Stimulated activated naive CD8-positive, alpha-beta T cell treated with anti-CD3 and anti-CD28 coated beads, Interleukin-15, amount 100 ng/mL, for 72 hours (primary cell): ENCODE measurements around the gene ADCY4.
"Not testable (repeated sequence)": the region's sequence is repeated elsewhere in the genome, so short reads cannot be mapped to it uniquely, and the experiment has no call there.

Experiments
- ATAC-seq: fragments of 150-1000 bp; cut with Tn5 transposase; 2 replicates; pipeline ENCODE4 v1.10.0; 2021; ENCODE audit warnings: mild to moderate bottlenecking, moderate library complexity
- DNase-seq, 2 donors: peaks; one replicate each; pipeline ENCODE4 v3.0.0; 2021 to 2022
- H3K27ac Mint-ChIP-seq, 2 donors: one replicate each; pipeline ENCODE4 v1.8.0; 2022; ENCODE audit warnings: mild to moderate bottlenecking in 2 of 2, mixed read lengths in 2 of 2, moderate library complexity in 2 of 2
- H3K27me3 Mint-ChIP-seq: one replicate; pipeline ENCODE4 v1.8.0; 2022; ENCODE audit warnings: mixed read lengths
- H3K4me1 Mint-ChIP-seq: one replicate; pipeline ENCODE4 v1.8.0; 2022; ENCODE audit warnings: mild to moderate bottlenecking, mixed read lengths
- H3K4me3 Mint-ChIP-seq, 2 donors: one replicate each; pipeline ENCODE4 v1.8.0; 2022; ENCODE audit warnings: mild to moderate bottlenecking in 2 of 2, mixed read lengths in 2 of 2, moderate library complexity in 1 of 2
- H3K9me3 Mint-ChIP-seq, 2 donors: one replicate each; pipeline ENCODE4 v1.8.0; 2022; ENCODE audit warnings: mixed read lengths in 2 of 2

Gene ADCY4

GRCh38 chr14:24355009-24355408, 20.1 kb upstream of the ADCY4 start:
- DNase-seq (no peak), ATAC-seq (no peak)
- H3K4me1 Mint-ChIP-seq = peaks cover 6% of the 10 kb centered on the region
- H3K9me3 Mint-ChIP-seq = no peaks in the 10 kb centered on the region
- peaks cover 34% of the 10 kb centered on the region for H3K27me3 Mint-ChIP-seq
- H3K27ac Mint-ChIP-seq = no peak overlapping the region
- H3K4me3 Mint-ChIP-seq = no peak overlapping the region

GRCh38 chr14:24354482-24354825, 19.6 kb upstream of the ADCY4 start:
- not testable (repeated sequence) for H3K27ac Mint-ChIP-seq

GRCh38 chr14:24353559-24354481, 18.9 kb upstream of the ADCY4 start:
- no peaks in the 10 kb centered on the region for H3K9me3 Mint-ChIP-seq
- no peak overlapping the region for H3K27ac Mint-ChIP-seq
- DNase-seq (no peak), ATAC-seq (peak; percentile 40)
- H3K4me3 Mint-ChIP-seq = no peak overlapping the region
- H3K27me3 Mint-ChIP-seq = peaks cover 44% of the 10 kb centered on the region
- H3K4me1 Mint-ChIP-seq = peaks cover 6% of the 10 kb centered on the region

More at GRCh38 chr14:24354482-24354825, 19.6 kb upstream of the ADCY4 start:
- not testable (repeated sequence) for H3K4me1 Mint-ChIP-seq, DNase-seq, H3K9me3 Mint-ChIP-seq, ATAC-seq, H3K4me3 Mint-ChIP-seq
- peaks cover 39% of the 10 kb centered on the region for H3K27me3 Mint-ChIP-seq

GRCh38 chr14:24351517-24351916, 16.6 kb upstream of the ADCY4 start:
- H3K4me3 Mint-ChIP-seq = no peak overlapping the region
- DNase-seq = no peak
- peaks cover 44% of the 10 kb centered on the region for H3K27me3 Mint-ChIP-seq
- peaks cover 6% of the 10 kb centered on the region for H3K4me1 Mint-ChIP-seq
- no peak overlapping the region for H3K27ac Mint-ChIP-seq
- H3K9me3 Mint-ChIP-seq = no peaks in the 10 kb centered on the region
- no peak for ATAC-seq

- Mint-ChIP-seq H3K27me3 (peaks cover 51% of the 10 kb centered on the region), H3K4me1 (peaks cover 6% of the 10 kb centered on the region), H3K27ac (no peak overlapping the region), H3K9me3 (no peaks in the 10 kb centered on the region), H3K4me3 (no peak overlapping the region)
- ATAC-seq = no peak
- no peak for DNase-seq
These were observed 14.9 kb upstream of the ADCY4 start for GRCh38 chr14:24349742-24350141.

- Mint-ChIP-seq H3K9me3 (no peaks in the 10 kb centered on the region), H3K4me3 (no peak overlapping the region), H3K27ac (no peak overlapping the region), H3K4me1 (no peaks in the 10 kb centered on the region), H3K27me3 (peaks cover 45% of the 10 kb centered on the region)
- DNase-seq (no peak), ATAC-seq (no peak)
These were observed 13.3 kb upstream of the ADCY4 start for GRCh38 chr14:24348186-24348585.

GRCh38 chr14:24347134-24347533, 12.3 kb upstream of the ADCY4 start:
- Mint-ChIP-seq H3K9me3 (no peaks in the 10 kb centered on the region), H3K4me1 (no peaks in the 10 kb centered on the region), H3K4me3 (no peak overlapping the region), H3K27me3 (peaks cover 41% of the 10 kb centered on the region), H3K27ac (no peak overlapping the region)
- DNase-seq (no peak), ATAC-seq (no peak)

GRCh38 chr14:24343795-24344660, 9.2 kb upstream of the ADCY4 start:
- peaks cover 12% of the 10 kb centered on the region for H3K4me1 Mint-ChIP-seq
- H3K27me3 Mint-ChIP-seq = peaks cover 24% of the 10 kb centered on the region
- DNase-seq (no peak), ATAC-seq (no peak)
- no peak overlapping the region for H3K4me3 Mint-ChIP-seq
- H3K9me3 Mint-ChIP-seq = no peaks in the 10 kb centered on the region
- H3K27ac Mint-ChIP-seq = peak overlapping the region in 1 of 2 donors; percentile 6

GRCh38 chr14:24342889-24343288, 8.0 kb upstream of the ADCY4 start:
- Mint-ChIP-seq H3K27me3 (peaks cover 24% of the 10 kb centered on the region), H3K4me3 (no peak overlapping the region), H3K9me3 (no peaks in the 10 kb centered on the region), H3K4me1 (peaks cover 24% of the 10 kb centered on the region), H3K27ac (no peak overlapping the region)
- ATAC-seq (no peak), DNase-seq (no peak)

GRCh38 chr14:24340606-24341005, 5.7 kb upstream of the ADCY4 start:
- Mint-ChIP-seq H3K9me3 (no peaks in the 10 kb centered on the region), H3K4me1 (peaks cover 31% of the 10 kb centered on the region), H3K27me3 (peaks cover 35% of the 10 kb centered on the region), H3K4me3 (no peak overlapping the region), H3K27ac (no peak overlapping the region)
- DNase-seq = no peak
- ATAC-seq = no peak

GRCh38 chr14:24339284-24340151, 4.6 kb upstream of the ADCY4 start, which contains the start of gene RIPK3:
RIPK3 (minus strand) TSS chr14:24339991; CDS start chr14:24339826, 165 bp downstream.
- Mint-ChIP-seq H3K9me3 (no peaks in the 10 kb centered on the region), H3K4me3 (peak within 1 kb of the TSS; percentile 88 to 92), H3K27me3 (peaks cover 37% of the 10 kb centered on the region), H3K27ac (peak within 1 kb of the TSS in 1 of 2 donors; percentile 85), H3K4me1 (peaks cover 41% of the 10 kb centered on the region)
- ATAC-seq = peak; percentile 92
- DNase-seq = peak; percentile 53 to 55

GRCh38 chr14:24338843-24339242, 4.0 kb upstream of the ADCY4 start:
- Mint-ChIP-seq H3K4me3 (peak overlapping the region; percentile 88 to 92), H3K27me3 (peaks cover 43% of the 10 kb centered on the region), H3K4me1 (peaks cover 48% of the 10 kb centered on the region), H3K27ac (no peak overlapping the region), H3K9me3 (no peaks in the 10 kb centered on the region)
- DNase-seq (no peak), ATAC-seq (no peak)

- H3K27me3 Mint-ChIP-seq = peaks cover 53% of the 10 kb centered on the region
- ATAC-seq = no peak
- DNase-seq = no peak
- no peak overlapping the region for H3K4me3 Mint-ChIP-seq
- no peaks in the 10 kb centered on the region for H3K9me3 Mint-ChIP-seq
- H3K4me1 Mint-ChIP-seq = peaks cover 56% of the 10 kb centered on the region
- no peak overlapping the region for H3K27ac Mint-ChIP-seq
These were observed 2.9 kb upstream of the ADCY4 start for GRCh38 chr14:24337824-24338175.

GRCh38 chr14:24337144-24337823, 2.4 kb upstream of the ADCY4 start:
- Mint-ChIP-seq H3K27me3 (peaks cover 54% of the 10 kb centered on the region), H3K27ac (no peak overlapping the region), H3K4me3 (no peak overlapping the region), H3K9me3 (no peaks in the 10 kb centered on the region), H3K4me1 (peaks cover 61% of the 10 kb centered on the region)
- DNase-seq = no peak
- ATAC-seq = no peak
